CD4-positive, alpha-beta T cell treated with Interleukin-12 subunit alpha and Interleukin-12 subunit beta, for 1 hour (primary cell): ENCODE measurements around the gene CAB39.

Experiments used
- DNase-seq: peaks from one replicate; pipeline ENCODE4 v3.0.0-alpha.2; 2020

CAB39 gene

GRCh38 chr2:230787101-230787500, 74.5 kb downstream of the CAB39 start:
- no peak for DNase-seq

- no peak for DNase-seq
These were observed 76.0 kb downstream of the CAB39 start for GRCh38 chr2:230788554-230789175.

GRCh38 chr2:230790981-230791380, 78.3 kb downstream of the CAB39 start:
- no peak for DNase-seq

- DNase-seq = peak; percentile 76
These were observed 81.1 kb downstream of the CAB39 start for GRCh38 chr2:230793572-230794359.

- peak; percentile 30 for DNase-seq
These were observed 81.9 kb downstream of the CAB39 start for GRCh38 chr2:230794497-230794896.

- DNase-seq = no peak
These were observed 83.2 kb downstream of the CAB39 start for GRCh38 chr2:230795856-230796255.

- DNase-seq = no peak
These were observed 83.7 kb downstream of the CAB39 start for GRCh38 chr2:230796280-230796862.

GRCh38 chr2:230797515-230798495, 85.2 kb downstream of the CAB39 start:
- no peak for DNase-seq

- peak; percentile 77 for DNase-seq
These were observed 86.2 kb downstream of the CAB39 start for GRCh38 chr2:230798769-230799399.

GRCh38 chr2:230805353-230806017, 92.8 kb downstream of the CAB39 start:
- no peak for DNase-seq

GRCh38 chr2:230807729-230808128, 95.1 kb downstream of the CAB39 start:
- DNase-seq = no peak

- DNase-seq = no peak
These were observed 96.4 kb downstream of the CAB39 start for GRCh38 chr2:230809015-230809414.

- DNase-seq = no peak
These were observed 97.1 kb downstream of the CAB39 start for GRCh38 chr2:230809677-230810251.

- no peak for DNase-seq
These were observed 98.9 kb downstream of the CAB39 start for GRCh38 chr2:230811508-230811907.

GRCh38 chr2:230812033-230812432, 99.4 kb downstream of the CAB39 start:
- DNase-seq = no peak

GRCh38 chr2:230814616-230815015, 102.0 kb downstream of the CAB39 start:
- no peak for DNase-seq

GRCh38 chr2:230815088-230815487, 102.4 kb downstream of the CAB39 start:
- DNase-seq = no peak

- no peak for DNase-seq
These were observed 104.1 kb downstream of the CAB39 start for GRCh38 chr2:230816735-230817134.

GRCh38 chr2:230819433-230819832, 106.8 kb downstream of the CAB39 start:
- DNase-seq = no peak

- no peak for DNase-seq
These were observed 108.8 kb downstream of the CAB39 start for GRCh38 chr2:230821261-230821990.
